DND-41 (cell line): ENCODE measurements around the gene PTK6.

Source experiments
- EZH2 ChIP-seq: IDR thresholded peaks from 3 replicates; pipeline ENCODE4 v1.6.1; 2012; ENCODE audit warnings: borderline replicate concordance, low read depth, mild to moderate bottlenecking, moderate library complexity, low read length, inconsistent platforms; ENCODE audit not compliant: severe bottlenecking
- TF ChIP-seq, protein P1 (sequence below): IDR thresholded peaks from 2 replicates; pipeline ENCODE4 v1.5.1; 2012; ENCODE audit warnings: borderline replicate concordance, low read length, moderate library complexity, mild to moderate bottlenecking; ENCODE audit not compliant: poor library complexity, severe bottlenecking; ENCODE audit errors: extremely low read depth

DNA sequence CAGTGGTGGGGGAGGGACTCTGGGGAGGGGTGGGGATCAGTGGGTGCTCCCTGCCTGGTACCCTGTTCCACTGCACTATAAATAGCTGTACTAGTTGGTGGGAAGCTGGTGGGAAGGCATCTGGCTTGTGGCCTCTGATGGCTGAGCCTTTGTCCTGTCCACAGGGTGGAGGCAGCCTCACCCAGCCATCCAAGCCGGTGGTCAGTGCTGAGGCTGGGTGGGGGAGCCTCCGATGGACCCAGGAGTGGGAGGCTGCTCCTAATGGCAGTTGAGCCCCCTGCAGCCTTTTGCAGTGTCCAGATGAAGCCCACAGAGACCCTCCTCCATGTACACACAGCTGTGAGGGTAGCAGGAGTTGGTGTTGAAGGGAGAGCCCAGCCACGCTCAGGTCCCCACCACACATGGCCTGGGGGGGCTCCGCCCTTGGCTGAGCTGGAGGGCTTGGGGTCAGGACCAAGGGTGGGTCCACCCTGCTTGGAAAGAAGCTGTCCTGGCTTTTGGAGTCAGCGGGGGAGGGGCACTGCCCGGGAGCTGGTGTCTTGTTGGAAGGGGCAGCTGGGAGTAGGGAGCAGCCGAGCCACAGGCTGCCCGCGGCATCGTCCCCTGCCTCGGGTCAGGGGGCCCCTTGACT is 14.1 kb downstream of the PTK6 start:
- TF ChIP-seq, protein P1, sequence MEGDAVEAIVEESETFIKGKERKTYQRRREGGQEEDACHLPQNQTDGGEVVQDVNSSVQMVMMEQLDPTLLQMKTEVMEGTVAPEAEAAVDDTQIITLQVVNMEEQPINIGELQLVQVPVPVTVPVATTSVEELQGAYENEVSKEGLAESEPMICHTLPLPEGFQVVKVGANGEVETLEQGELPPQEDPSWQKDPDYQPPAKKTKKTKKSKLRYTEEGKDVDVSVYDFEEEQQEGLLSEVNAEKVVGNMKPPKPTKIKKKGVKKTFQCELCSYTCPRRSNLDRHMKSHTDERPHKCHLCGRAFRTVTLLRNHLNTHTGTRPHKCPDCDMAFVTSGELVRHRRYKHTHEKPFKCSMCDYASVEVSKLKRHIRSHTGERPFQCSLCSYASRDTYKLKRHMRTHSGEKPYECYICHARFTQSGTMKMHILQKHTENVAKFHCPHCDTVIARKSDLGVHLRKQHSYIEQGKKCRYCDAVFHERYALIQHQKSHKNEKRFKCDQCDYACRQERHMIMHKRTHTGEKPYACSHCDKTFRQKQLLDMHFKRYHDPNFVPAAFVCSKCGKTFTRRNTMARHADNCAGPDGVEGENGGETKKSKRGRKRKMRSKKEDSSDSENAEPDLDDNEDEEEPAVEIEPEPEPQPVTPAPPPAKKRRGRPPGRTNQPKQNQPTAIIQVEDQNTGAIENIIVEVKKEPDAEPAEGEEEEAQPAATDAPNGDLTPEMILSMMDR: no peak
- no peak for TF ChIP-seq EZH2
